WTC11 (cell line): ENCODE results near the gene ATP2A1.

Experiments used
- CBFB ChIP-seq: sonication (generic); formaldehyde crosslinking; IDR thresholded peaks from 2 replicates; pipeline ENCODE4 v1.8.1; 2022; ENCODE audit warnings: mild to moderate bottlenecking, low read depth, missing genetic modification reagents
- CTCF ChIP-seq: fragments of 200-600 bp; IDR thresholded peaks from 2 replicates; pipeline ENCODE4 v1.8.0; 2022; ENCODE audit warnings: antibody characterized with exemption
- ESRRA ChIP-seq: sonication (generic); formaldehyde crosslinking; IDR thresholded peaks from 2 replicates; pipeline ENCODE4 v1.8.1; 2022; ENCODE audit warnings: mild to moderate bottlenecking, missing genetic modification reagents, borderline replicate concordance
- GABPB1 ChIP-seq: sonication (generic); formaldehyde crosslinking; IDR thresholded peaks from 2 replicates; pipeline ENCODE4 v1.8.1; 2023; ENCODE audit warnings: mild to moderate bottlenecking, missing genetic modification reagents
- IRF1 ChIP-seq: sonication (generic); formaldehyde crosslinking; IDR thresholded peaks from 2 replicates; pipeline ENCODE4 v1.8.0; 2023; ENCODE audit warnings: missing genetic modification reagents
- ZBTB21 ChIP-seq: sonication (generic); formaldehyde crosslinking; IDR thresholded peaks from 2 replicates; pipeline ENCODE4 v1.8.1; 2023; ENCODE audit warnings: mild to moderate bottlenecking, missing genetic modification reagents, borderline replicate concordance
- ZNF416 ChIP-seq: fragments of 250-450 bp; sonication (Bioruptor Pico); IDR thresholded peaks from 2 replicates; pipeline ENCODE4 v1.9.0; 2021; ENCODE audit warnings: mild to moderate bottlenecking, inconsistent platforms
- ZNF671 ChIP-seq: fragments of 250-450 bp; sonication (Bioruptor Pico); IDR thresholded peaks from 2 replicates; pipeline ENCODE4 v1.8.0; 2021; ENCODE audit warnings: mild to moderate bottlenecking

GRCh38 chr16:28876973-28877654 lies 1.2 kb upstream of the ATP2A1 start:
- TF ChIP-seq IRF1 (CRISPR knock-in tag) (no peak), ESRRA (CRISPR knock-in tag) (no peak), CTCF (no peak), GABPB1 (CRISPR knock-in tag) (no peak), ZNF671 (CRISPR knock-in tag) (no peak), ZBTB21 (CRISPR knock-in tag) (no peak), ZNF416 (no peak), CBFB (CRISPR knock-in tag) (no peak)
